MG63 (cell line): ENCODE results near the gene COQ4. TPM values are rescaled to one million over a fixed set of nuclear protein-coding genes. Genes with fewer than 3 reads are reported as not detected.

ENCODE experiments used
- total RNA-seq: library from RNA; depleted of rRNA; stranded (reverse); fragments of >200 nt; shearing (Covaris generic); gene quantifications from 2 replicates; pipeline ENCODE4 v1.2.3, GENCODE V29; 2014; ENCODE audit warnings: low replicate concordance; rRNA removed

The COQ4 gene
- total RNA-seq, 1 experiment from 2014 or later = 36.6 TPM

Other genes starting within 250 kb of the COQ4 start
- 114 and 120 TPM in 2 replicates for gene PTGES2, start 195.1 kb upstream of the COQ4 start, total RNA-seq
- gene LCN2, start 173.4 kb upstream of the COQ4 start, total RNA-seq = not detected in 2 replicates
- gene BBLN, start 162.6 kb upstream of the COQ4 start, total RNA-seq = 37.3 and 57.0 TPM in 2 replicates
- gene CIZ1, start 131.3 kb upstream of the COQ4 start, total RNA-seq = 5.4 and 12.2 TPM in 2 replicates
- gene DNM1, start 119.5 kb upstream of the COQ4 start, total RNA-seq = 0.20 and 0.30 TPM in 2 replicates
- 51.0 and 70.3 TPM in 2 replicates for gene GOLGA2, start 46.8 kb upstream of the COQ4 start, total RNA-seq
- 24.1 and 42.3 TPM in 2 replicates for gene SWI5, start 46.6 kb upstream of the COQ4 start, total RNA-seq
- gene TRUB2, start 392 bp upstream of the COQ4 start, total RNA-seq = 12.3 and 26.9 TPM in 2 replicates
- 10.9 and 31.1 TPM in 2 replicates for gene SLC27A4, start 17.7 kb downstream of the COQ4 start, total RNA-seq
- gene URM1, start 48.5 kb downstream of the COQ4 start, total RNA-seq = 98.8 and 101 TPM in 2 replicates
- gene CERCAM, start 98.0 kb downstream of the COQ4 start, total RNA-seq = 8.9 and 10.4 TPM in 2 replicates
- gene ODF2, start 133.2 kb downstream of the COQ4 start, total RNA-seq = 28.3 and 46.9 TPM in 2 replicates
- gene GLE1, start 181.9 kb downstream of the COQ4 start, total RNA-seq = 58.5 and 60.3 TPM in 2 replicates
- 82.6 and 111 TPM in 2 replicates for gene SPTAN1, start 229.7 kb downstream of the COQ4 start, total RNA-seq